CD4-positive, alpha-beta T cell treated with Interleukin-15 for 1 hour (primary cell): ENCODE measurements around the gene MSTN.
"Not testable (repeated sequence)": the region's sequence is repeated elsewhere in the genome, so short reads cannot be mapped to it uniquely, and the experiment has no call there.

ENCODE experiments used
- DNase-seq: peaks from one replicate; pipeline ENCODE4 v3.0.0-alpha.2; 2020

The MSTN gene

DNA sequence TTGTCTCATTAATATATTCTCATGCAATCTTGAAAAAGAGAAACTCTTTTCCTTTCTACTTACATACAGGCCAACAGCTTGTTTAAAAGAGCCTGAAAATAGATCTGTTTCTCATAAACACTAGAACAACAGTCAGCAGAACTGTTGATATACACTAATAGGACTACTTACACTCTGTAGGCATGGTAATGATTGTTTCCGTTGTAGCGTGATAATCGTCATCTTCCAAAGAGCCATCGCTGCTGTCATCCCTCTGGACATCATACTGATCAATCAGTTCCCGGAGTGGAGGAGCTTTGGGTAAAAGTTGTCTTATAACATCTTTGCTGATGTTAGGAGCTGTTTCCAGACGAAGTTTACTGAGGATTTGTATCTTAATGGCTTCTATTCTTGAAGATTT lies 476 bp downstream of the MSTN start:
- no peak for DNase-seq

DNA sequence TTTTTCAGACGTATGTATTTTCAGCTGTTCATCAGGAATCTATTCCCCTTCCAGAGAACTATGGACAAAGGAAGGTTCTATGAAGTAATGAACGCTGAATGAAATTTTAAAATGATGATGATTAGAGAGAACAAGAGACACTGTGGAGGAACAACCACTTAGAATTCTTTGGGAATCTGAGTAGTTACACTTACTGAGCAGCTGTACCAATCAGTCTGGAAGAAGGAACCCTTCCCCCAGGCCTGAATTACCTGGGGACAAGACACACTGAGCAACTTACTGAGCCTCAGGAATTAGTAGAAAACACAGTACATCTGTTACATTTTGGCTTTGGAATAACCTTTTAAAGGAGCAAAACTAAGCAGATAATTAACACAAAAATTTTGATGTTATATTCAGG lies 1.9 kb downstream of the MSTN start:
- DNase-seq, result no peak

DNA sequence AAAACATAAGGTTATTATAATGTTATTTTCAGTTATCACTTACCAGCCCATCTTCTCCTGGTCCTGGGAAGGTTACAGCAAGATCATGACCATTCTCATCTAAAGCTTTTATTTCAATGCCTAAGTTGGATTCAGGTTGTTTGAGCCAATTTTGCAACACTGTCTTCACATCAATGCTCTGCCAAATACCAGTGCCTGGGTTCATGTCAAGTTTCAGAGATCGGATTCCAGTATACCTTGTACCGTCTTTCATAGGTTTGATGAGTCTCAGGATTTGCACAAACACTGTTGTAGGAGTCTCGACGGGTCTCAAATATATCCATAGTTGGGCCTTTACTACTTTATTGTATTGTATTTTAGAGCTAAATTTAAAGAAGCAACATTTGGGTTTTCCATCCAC lies 2.5 kb downstream of the MSTN start:
- DNase-seq, result no peak

DNA sequence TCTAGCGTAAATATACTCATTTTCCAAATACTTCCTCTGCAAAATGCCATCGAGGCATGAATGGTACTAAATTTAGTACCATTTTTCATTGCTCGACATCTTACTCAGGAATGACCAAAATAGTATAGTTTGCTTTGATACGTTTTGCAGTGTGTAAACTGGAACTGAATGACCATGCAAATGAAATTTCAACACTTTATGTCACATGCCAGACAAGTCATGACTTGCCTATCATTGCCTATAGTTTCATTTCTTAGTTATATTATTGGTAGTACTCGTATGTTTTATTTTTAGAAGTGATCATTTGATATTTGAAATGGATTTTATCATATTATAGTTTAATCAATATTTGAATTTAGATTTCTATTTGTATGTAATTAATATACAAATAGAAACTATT lies 9.1 kb downstream of the MSTN start:
- no peak for DNase-seq

DNA sequence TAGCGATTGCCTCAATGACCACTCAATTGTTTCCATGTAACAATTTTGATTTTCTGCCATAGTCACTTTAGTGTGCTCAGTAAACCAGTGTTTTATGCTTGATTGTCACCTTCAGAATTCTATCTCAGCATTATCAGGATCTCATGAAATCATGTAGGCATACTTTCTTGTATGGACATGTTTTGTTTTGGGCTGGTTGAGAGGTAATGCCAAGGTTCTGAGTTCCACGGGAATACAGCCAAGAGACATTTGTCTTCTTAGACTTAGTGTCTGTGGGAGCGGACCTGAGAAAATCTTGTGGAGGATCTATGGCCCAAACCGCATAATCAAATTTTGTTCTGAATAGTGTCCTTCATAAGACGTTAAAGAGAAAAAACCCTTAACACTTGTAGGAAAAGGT lies 10.2 kb downstream of the MSTN start:
- DNase-seq, result no peak

DNA sequence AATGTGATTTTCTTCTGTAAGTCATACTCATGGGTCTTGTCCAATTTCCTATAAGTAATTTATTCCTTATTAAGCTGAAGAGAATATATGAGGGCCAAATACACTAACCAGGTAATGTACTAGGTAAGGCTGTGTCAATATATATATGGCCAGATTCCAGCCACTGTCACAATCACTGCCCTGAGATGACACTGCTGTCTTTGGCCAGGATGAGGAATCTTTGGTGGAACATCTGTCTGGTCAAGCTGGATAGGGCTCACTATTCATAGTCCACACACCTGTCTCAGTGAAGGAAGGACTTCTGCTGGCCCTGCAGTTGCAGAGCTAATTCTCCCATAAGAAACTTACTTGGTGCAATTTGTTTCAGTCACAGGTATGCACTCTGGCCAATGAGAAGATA lies 11.3 kb downstream of the MSTN start:
- DNase-seq, result no peak

DNA sequence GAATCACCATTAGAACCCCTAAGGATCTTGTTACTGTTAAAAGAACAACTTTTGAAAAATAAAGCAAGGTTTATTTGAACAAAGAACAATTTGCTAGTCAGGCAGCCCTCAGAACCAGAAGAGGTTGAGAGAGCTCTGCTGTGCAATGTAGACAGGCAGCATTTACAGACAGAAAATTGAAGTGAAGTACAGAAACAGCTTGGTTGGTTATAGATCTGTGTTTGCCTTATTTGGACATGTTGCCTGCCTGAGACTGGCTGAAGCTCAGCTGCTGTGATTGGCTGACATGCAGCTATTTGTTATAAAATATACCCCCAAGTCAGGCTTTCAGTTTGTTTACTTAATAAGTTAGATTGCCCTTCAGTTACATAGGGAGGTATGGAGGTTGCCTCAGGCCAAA lies 12.5 kb downstream of the MSTN start:
- DNase-seq, result no peak

DNA sequence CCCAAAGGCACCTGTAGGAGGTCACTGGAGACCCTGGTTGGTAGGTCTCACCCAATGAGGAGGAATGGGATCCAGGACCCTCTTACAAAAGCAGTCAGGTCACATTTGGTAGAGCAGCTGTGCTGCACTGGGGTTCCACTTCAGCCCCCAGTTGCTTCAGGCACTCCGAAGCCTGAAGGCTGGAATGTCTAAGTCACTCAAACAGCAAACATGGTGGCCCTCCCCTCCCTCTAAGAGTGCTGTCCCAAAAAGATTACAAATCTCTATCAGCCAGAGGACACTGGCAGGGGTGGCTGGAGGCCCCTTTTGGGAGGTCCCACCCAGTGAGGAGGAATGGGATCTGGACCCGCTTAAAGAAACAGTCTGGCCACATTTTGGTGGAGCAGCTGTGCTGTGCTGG lies 17.7 kb downstream of the MSTN start:
- no peak for DNase-seq

DNA sequence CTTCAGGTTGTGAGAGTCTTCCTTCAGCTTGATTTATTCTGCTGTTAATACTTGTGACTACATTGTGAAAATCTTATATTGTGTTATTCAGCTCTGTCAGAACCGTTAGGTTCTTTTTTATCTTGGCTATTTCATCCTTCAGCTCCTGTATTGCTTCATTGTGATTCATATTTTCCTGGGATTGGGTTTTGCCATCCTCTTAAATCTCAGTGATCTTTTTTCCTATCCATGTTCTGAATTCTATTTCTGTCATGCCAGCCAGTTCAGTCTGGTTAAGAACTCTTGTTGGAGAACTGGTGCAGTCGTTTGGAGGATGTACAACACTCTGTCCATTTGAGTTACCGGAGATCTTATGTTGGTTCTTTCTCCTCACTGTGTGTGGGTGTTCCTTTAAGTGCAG lies 19.1 kb downstream of the MSTN start:
- DNase-seq, result no peak

DNA sequence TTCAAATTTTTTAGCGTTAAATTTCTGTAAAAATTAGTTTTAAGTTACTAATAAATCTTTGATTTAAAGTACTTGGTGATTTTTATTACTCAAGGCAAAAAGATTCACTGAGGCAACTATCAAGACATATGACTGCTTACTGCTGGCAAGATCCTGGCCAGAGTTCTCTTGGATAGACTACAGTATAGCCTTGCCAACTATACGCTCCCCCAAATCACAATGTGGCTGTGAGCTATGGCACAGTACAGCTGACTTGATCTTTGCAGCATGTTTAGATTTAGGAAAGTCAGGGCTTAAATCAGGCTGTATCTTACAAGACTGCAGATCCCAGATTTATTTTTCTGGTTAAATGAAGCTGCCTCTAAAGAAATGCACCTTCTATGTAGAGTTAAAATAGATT lies 26.5 kb downstream of the MSTN start:
- DNase-seq, result no peak

DNA sequence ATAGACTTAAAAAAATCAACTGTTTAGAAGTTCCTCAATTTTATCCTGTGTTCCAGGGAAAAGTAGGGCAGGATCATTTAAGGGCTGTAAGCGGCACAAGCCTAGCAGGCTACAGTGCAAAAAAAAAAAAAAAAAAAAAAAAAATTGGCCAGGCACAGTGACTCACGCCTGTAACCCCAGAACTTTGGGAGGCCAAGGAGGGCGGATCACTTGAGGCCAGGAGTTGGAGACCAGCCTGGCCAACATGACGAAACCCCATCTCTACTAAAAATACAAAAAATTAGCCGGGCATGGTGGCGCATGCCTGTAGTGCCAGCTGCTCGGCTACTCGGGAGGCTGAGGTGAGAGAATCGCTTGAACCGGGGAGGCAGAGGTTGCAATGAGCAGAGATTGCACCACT lies 28.1 kb downstream of the MSTN start:
- DNase-seq, result not testable (repeated sequence)

DNA sequence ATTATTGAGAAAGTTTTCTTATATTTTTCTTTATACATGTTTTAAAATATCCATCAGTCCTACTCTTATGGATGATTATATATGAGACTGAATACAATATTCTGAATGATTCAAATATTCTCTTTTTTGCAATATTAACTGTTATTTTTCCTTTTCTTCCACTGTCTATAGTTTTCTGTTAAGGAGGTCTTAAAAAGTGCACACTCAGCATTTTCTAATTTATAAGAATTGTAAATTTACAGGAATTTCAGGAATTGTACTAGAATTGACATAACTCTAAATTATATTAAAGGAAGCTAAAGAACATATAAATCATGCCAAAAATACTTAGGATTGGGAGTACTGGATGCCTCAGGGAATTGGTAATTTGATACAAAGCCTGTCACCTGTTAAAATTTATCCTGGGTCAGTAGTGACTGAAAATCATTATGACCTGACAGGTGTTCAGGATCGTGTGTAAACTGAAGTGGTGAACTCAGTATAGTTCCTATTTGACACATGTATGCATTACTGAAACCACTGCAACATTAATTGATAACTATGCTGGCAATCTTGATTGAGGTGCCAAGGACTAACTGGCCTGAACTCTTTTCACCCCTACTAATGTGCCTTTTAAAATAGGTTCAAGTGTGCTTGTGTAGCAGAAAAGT lies 30.4 kb downstream of the MSTN start:
- DNase-seq, result no peak

DNA sequence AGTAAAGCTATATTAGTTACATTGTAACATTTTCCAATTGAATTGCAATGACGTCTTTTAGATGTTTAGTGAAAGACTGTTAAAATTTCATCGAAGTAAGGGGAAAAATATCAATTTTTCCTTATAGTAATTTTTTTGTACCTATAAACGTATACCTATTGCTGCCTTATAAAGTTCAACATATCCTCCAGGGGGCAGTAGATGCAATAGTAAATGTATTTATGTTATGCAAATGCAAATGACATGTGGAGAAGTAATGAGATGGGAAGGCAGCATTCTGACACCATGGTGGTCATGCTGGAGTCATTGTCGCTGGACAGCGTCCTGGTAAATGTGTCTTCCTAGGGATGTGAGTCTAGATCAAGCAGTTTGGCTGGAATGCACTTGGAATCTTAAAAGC lies 38.7 kb downstream of the MSTN start:
- DNase-seq, result no peak

DNA sequence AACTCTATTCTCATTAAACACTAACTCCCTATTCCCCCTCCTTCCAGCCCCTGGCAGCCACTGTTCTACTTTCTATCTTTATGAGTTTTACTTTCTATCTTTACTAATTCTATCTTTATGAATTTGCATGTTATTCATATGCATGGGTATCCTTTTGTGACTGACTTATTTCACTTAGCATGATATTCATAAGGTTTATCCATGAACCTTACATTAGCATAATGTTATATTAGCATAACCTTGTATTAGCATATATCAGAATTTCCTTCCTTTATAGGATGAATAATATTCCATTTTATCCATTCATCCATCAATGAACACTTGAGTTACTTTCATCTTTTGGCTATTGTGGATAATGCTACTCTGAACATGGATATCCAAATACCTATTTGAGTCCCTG lies 41.8 kb downstream of the MSTN start:
- DNase-seq, result no peak

DNA sequence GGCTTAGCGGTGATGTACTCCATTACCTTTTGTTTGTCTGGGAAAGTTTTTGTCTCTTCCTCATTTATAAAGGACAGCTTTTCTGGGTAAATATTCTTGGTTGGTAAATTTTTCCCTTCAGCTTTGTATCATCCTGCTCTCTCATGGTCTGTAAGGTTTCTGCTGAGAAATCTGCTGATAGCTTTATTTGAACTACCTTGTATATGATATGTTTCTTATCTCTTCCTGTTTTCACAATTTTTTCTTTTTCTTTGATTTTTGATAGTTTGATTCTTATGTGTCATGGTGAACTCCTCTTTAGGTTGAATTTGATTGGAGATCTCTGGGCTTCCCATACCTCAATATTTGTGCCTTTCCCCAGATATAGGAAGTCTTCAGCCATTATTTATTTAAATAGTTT lies 44.7 kb downstream of the MSTN start:
- no peak for DNase-seq

DNA sequence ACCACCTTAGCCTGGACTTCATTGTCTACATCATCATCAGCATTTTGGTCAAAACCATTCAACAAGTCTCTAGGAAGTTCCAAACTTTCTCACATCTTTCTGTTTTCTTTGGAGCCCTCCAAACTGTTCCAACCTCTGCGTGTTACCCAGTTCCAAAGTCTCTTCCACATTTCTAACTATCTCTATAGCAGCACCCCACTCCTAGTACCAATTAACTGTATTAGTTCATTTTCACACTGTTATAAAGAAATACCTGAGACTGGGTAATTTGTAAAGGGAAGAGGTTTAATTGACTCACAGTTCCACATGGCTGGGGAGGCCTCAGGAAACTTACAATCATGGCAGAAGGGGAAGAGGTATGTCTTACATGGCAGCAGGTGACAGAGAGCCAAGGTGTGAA lies 46.6 kb downstream of the MSTN start:
- DNase-seq, result not testable (repeated sequence)
